ES-I3 (cell line): ENCODE results near the gene AICDA.
"Not testable (repeated sequence)": the region's sequence is repeated elsewhere in the genome, so short reads cannot be mapped to it uniquely, and the experiment has no call there.

ENCODE experiments used
- H3K36me3 ChIP-seq: 2 replicates; pipeline ENCODE4 v1.6.1; 2013; ENCODE audit warnings: mild to moderate bottlenecking, low read length, control low read depth, moderate library complexity; ENCODE audit not compliant: insufficient read depth
- H3K4me1 ChIP-seq: 2 replicates; pipeline ENCODE4 v1.6.1; 2013; ENCODE audit warnings: mild to moderate bottlenecking, control low read depth, low read length; ENCODE audit not compliant: insufficient read depth
- H3K9ac ChIP-seq: 2 replicates; pipeline ENCODE4 v1.6.1; 2013; ENCODE audit warnings: low read depth, mild to moderate bottlenecking, low read length, moderate library complexity
- H3K9me3 ChIP-seq: 2 replicates; pipeline ENCODE4 v1.6.1; 2013; ENCODE audit warnings: mild to moderate bottlenecking, low read length, moderate library complexity; ENCODE audit not compliant: control insufficient read depth, insufficient read depth

The AICDA gene

DNA sequence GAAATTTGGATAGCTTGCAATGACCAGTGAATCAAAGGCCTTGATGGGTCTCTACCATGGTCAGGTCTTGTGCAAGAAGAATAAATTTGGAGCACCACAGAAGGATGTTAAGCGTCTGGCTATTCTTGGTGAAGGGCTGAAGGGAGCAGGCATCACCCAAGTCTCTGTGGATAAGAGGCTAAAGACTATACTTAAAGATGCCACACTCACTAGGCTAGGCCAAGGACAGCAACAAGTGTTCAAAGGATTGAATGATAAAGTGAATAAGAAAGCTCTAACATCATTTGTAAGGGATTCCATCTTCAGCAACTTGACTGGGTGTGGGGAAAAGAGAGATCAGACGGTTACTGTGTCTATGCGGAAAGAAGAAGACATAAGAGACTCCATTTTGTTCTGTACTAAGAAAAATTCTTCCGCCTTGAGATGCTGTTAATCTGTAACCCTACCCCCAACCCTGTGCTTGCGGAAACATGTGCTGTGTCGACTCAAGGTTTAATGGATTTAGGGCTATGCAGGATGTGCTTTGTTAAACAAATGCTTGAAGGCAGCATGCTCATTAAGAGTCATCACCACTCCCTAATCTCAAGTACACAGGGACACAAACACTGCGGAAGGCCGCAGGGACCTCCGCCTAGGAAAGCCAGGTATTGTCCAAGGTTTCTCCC lies 22.8 kb upstream of the AICDA start:
- H3K9ac ChIP-seq, H3K9me3 ChIP-seq, H3K36me3 ChIP-seq: not testable (repeated sequence)
- peaks cover 38% of the 10 kb centered on the region for H3K4me1 ChIP-seq

DNA sequence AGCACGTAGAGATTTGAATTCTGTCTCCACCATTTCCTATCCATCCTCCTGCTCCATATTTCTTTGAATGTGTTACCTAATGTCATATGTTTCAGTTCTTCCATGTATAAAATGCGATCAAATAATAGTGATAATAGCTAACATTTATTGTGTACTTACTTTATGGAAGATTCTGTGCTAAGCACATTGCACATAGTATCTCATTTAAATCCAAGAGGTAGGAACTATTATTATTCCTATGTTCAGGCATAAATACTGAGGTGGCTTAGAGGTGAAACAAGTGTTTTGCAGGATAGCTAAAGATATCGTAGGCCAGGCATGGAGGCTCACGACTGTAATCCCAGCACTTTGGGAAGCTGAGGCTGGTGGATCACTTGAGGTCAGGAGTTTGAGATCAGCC lies 17.5 kb upstream of the AICDA start:
- Histone ChIP-seq H3K4me1 (peaks cover 7% of the 10 kb centered on the region; the same call in 1 of the 2 replicates), H3K9me3 (no peaks in the 10 kb centered on the region), H3K9ac (no peak overlapping the region), H3K36me3 (no peaks in the 10 kb centered on the region)

DNA sequence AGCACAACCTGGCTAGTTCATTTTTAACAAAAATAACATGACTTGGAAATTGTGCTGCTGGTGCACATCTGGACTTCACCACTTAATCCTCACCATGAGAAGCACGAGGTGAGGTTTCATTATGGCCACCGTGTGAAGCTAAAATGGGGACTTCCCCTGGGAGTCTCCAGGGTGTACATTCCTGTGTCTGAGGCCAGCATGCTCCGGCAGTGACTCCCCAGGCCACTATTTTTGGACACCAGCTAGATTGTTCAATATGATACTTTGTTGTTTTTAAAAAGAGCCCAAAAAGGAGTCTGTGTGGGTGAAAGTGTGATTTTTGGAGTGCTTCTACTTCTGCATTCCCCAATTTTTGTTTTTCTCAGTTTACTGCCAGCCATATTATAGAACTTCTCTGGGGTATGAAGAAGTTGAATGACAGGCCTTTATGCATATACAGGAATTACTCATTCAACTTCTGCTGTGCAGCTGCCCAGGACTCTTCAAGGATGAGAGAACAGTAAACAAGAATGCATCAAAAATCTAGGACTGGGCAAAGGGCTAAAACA lies 16.9 kb upstream of the AICDA start:
- Histone ChIP-seq H3K9ac (no peak overlapping the region), H3K36me3 (no peaks in the 10 kb centered on the region), H3K9me3 (no peaks in the 10 kb centered on the region), H3K4me1 (peaks cover 6% of the 10 kb centered on the region; the same call in 1 of the 2 replicates)

DNA sequence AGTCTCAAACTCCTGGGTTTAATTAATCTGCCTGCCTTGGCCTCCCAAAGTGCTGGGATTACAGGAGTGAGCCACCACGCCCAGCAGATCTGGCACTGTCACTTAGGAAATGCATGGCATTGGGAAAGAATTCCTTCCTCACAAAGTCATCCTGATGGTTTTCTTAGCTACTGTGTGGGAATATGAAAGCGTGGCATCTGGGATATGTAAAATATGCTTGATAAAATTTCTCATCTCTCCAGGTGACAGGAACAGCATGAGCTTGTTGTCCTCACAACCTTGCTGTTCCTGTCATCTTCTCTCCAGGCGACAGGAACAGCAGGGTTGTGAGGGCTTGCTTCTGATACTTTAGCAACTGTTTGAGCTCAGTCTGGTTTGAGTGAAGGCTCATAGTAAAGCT lies 16.1 kb upstream of the AICDA start:
- Histone ChIP-seq H3K36me3 (no peaks in the 10 kb centered on the region), H3K9me3 (peaks cover 3% of the 10 kb centered on the region; the same call in 1 of the 2 replicates), H3K4me1 (peaks cover 6% of the 10 kb centered on the region; the same call in 1 of the 2 replicates), H3K9ac (no peak overlapping the region)

DNA sequence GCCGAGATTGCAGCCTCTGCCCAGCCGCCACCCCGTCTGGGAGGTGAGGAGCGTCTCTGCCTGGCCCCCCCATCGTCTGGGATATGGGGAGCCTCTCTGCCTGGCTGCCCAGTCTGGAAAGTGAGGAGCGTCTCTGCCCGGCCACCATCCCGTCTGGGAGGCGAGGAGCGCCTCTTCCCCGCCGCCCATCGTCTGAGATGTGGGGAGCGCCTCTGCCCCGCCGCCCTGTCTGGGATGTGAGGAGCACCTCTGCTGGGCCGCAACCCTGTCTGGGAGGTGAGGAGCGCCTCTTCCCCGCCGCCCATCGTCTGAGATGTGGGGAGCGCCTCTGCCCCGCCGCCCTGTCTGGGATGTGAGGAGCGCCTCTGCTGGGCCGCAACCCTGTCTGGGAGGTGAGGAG lies 12.1 kb upstream of the AICDA start:
- H3K4me1 ChIP-seq, H3K9me3 ChIP-seq, H3K36me3 ChIP-seq, H3K9ac ChIP-seq: not testable (repeated sequence)

DNA sequence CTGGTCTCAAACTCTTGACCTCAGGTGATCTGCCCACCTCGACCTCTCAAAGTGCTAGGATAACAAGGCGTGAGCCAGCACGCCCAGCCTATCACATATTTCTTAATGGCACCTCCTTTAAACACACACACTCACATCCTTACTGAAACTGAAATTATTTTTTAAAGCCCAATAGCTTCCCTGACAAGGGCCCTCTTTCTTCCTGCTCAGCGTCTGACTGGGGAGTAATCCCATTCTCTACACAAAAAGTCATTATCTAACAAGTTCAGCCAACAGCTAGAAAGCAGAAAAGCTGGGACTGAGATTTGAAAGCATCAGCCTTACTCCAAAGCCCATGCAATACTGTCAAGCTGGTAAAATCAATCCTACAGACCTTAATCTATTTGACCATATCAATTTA lies 10.0 kb upstream of the AICDA start:
- H3K4me1 ChIP-seq, result no peaks in the 10 kb centered on the region
- H3K9me3 ChIP-seq, result peaks cover 7% of the 10 kb centered on the region; the same call in 1 of the 2 replicates
- H3K9ac ChIP-seq, result no peak overlapping the region
- H3K36me3 ChIP-seq, result no peaks in the 10 kb centered on the region

DNA sequence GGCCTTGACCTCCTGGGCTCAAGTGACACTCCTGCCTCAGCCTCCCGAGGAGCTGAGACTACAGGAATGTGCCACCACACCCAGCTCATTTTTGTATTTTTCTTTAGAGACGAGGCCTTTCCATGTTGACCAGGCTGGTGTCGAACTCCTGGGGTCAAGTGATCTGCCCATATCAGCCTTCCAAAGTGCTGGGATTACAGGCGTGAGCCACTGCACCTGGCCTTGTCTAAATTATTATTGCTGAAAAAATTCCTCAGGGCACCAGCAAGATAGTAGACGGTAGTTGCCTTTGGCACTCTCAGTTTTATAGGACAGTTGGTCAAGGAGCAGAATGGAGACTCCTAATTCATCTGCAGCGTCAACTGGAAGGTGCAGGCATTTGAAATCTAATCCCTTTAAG lies 2.5 kb upstream of the AICDA start:
- Histone ChIP-seq H3K4me1 (no peaks in the 10 kb centered on the region; the same call in 1 of the 2 replicates), H3K9ac (no peak overlapping the region), H3K36me3 (no peaks in the 10 kb centered on the region), H3K9me3 (no peaks in the 10 kb centered on the region)

DNA sequence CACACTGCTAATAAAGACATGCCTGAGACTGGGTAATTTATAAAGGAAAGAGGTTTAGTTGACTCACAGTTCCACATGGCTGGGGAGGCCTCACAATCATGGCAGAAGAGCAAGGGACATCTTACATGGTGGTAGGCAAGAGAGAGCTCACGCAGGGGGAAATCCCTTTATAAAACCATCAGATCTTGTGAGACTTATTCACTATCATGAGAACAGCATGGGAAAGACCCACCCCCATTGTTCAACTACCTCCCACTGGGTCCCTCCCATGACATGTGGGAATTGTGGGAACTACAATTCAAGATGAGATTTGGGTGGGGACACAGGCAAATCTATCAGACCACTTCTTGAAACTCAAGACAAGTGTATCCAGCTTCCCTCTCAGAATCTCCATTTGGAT lies 1.2 kb upstream of the AICDA start:
- not testable (repeated sequence) for H3K9ac ChIP-seq, H3K4me1 ChIP-seq, H3K36me3 ChIP-seq

DNA sequence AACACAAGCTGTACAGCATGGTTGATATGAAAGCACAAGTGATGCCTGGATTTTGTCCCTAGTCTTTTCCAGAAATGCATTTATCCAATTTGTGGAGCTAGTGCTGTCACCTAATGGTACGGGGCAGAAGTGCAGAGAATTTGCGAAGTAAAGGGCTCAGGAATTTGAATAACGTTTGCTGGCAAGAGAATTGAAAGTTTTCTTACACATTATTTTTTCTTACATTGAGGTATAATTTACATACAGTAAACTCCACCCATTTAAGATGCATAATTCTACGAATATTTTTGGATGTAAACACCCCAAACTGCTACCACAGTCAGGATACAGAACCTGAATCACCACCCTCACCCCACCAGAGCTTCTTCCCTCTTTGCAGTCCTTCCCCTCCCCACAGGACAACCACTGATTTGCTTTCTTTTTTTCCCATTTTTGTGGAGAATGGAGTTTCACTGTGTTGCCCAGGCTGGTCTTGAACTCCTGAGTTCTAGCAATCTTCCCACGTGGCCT lies 3.5 kb downstream of the AICDA start:
- Histone ChIP-seq H3K9ac (no peak overlapping the region), H3K36me3 (no peaks in the 10 kb centered on the region), H3K4me1 (peaks cover 15% of the 10 kb centered on the region), H3K9me3 (no peaks in the 10 kb centered on the region)

More for the DNA sequence above, 1.2 kb upstream of the AICDA start:
- H3K9me3 ChIP-seq, result not testable (repeated sequence)

DNA sequence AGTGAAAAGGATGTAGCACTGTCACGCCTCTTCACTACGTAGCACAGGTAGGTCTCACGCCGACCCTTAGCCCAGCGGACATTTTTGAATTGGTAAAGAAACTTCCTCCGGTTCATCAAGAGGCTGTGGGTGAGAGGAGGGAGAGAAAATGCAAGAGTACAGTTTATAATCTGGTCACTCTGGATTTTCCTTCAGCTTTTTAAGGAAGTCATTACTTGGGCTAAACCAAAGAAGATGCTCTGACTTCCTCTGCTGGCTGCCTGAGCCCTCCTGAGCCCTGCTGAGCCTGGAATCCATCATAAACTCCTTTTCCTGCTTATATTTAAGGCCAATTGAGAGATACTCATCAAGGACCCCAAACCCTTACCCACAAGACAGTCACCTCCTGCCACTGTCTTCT lies 5.8 kb downstream of the AICDA start:
- no peaks in the 10 kb centered on the region for H3K9me3 ChIP-seq
- H3K9ac ChIP-seq, result no peak overlapping the region
- H3K36me3 ChIP-seq, result no peaks in the 10 kb centered on the region
- H3K4me1 ChIP-seq, result peaks cover 17% of the 10 kb centered on the region

DNA sequence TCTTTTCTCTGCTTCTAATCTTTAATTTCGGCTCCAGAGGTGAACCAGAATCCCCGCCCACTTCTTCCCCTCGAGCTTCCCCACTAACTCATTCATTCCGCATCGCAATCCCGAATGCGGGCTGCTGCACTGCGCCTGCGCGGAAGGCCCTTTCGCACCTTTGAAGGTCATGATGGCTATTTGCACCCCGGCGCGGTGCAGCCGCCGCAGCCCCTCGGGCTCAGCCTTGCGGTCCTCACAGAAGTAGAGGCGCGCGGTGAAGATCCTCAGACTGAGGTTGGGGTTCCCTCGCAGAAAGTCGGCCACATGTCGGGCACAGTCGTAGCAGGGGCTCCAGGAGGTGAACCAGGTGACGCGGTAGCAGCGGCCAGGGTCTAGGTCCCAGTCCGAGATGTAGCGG lies 7.6 kb downstream of the AICDA start:
- Histone ChIP-seq H3K9me3 (no peaks in the 10 kb centered on the region), H3K9ac (no peak overlapping the region), H3K36me3 (no peaks in the 10 kb centered on the region), H3K4me1 (peaks cover 17% of the 10 kb centered on the region)

DNA sequence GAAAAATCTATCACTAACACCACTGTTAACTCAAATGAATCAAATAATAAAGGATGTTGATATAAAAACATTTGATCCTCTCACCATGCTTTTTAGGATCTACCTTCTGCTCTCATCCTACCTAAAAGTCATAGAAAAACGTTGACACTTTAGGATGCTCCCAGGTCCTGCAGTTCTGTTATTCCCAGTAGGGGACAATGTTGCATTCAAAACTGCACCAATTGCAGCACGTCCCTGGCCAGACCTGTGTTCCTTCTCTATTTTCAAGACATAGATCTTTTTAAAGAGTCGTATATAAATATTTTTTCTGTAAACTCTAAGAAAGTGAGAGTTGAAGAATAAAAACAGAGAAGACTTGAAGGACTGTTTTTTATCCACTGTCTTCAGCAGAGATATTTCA lies 8.8 kb downstream of the AICDA start:
- Histone ChIP-seq H3K9me3 (no peaks in the 10 kb centered on the region), H3K4me1 (peaks cover 11% of the 10 kb centered on the region), H3K36me3 (no peaks in the 10 kb centered on the region), H3K9ac (no peak overlapping the region)

DNA sequence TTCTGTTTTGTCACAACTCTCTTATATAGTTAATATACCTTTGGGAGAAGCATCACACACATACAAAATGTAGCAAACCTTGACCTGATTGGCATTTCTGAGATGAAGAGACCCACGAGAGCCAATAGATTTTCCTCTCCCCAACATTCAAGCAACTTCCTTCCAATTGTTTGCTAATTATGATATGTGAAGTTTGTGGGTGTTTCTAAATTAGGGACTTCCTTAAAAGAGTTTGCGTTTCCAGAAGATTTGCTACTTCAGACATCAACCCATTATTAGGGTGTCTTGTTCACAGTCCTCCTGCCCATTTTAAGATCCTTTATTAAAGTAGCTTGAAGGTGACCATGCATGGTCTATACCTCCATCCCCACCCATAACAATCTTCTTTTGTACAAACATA lies 9.4 kb downstream of the AICDA start:
- Histone ChIP-seq H3K9me3 (no peaks in the 10 kb centered on the region), H3K9ac (no peak overlapping the region), H3K36me3 (no peaks in the 10 kb centered on the region), H3K4me1 (peaks cover 8% of the 10 kb centered on the region; the same call in 1 of the 2 replicates)

DNA sequence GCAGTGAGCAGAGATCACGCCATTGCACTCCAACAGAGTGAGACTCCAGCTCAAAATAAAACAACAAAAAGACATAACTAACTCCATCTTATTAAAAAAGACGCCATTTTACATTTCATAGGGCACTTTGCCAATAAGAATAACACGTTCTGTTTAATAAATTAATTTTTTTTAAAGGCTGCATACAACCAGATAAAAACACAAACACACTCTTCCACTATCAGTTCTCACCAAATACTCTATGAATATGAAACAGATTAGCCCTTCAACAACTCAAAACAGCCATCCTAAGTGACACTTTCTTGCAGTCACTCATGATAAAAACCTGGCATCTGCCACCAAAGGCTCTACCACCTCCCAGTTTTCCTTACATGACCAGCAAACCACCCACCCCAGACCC lies 16.1 kb downstream of the AICDA start:
- Histone ChIP-seq H3K9ac (no peak overlapping the region), H3K4me1 (no peaks in the 10 kb centered on the region), H3K36me3 (no peaks in the 10 kb centered on the region), H3K9me3 (no peaks in the 10 kb centered on the region)

DNA sequence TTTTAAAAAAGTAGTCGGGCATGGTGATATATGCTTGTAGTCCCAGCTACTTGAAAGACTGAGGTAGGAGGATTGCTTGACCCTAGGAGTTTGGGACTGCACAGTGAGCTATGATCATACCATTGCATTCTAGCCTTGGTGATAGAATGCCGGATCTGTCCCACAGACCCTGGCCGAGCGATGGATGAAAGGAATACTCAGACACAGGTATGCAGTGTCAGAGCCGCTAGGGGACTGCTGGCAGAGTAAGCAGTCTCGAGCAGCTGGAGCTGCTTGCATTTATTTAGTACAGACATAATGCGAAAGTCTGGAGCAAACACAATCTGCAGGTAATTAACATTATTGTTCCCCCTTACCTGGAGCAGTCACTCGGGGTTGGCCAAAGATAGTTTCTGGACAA lies 18.6 kb downstream of the AICDA start:
- Histone ChIP-seq H3K36me3 (no peaks in the 10 kb centered on the region), H3K4me1 (peaks cover 8% of the 10 kb centered on the region), H3K9ac (no peak overlapping the region), H3K9me3 (no peaks in the 10 kb centered on the region)
